NCI-H69 (cell line): ENCODE measurements around the gene RALA.
"Not testable (repeated sequence)": the region's sequence is repeated elsewhere in the genome, so short reads cannot be mapped to it uniquely, and the experiment has no call there.

Source experiments
- DNase-seq: peaks from one replicate; lab custom pipeline; 2025; lab: John Stamatoyannopoulos, UW

The RALA gene

DNA sequence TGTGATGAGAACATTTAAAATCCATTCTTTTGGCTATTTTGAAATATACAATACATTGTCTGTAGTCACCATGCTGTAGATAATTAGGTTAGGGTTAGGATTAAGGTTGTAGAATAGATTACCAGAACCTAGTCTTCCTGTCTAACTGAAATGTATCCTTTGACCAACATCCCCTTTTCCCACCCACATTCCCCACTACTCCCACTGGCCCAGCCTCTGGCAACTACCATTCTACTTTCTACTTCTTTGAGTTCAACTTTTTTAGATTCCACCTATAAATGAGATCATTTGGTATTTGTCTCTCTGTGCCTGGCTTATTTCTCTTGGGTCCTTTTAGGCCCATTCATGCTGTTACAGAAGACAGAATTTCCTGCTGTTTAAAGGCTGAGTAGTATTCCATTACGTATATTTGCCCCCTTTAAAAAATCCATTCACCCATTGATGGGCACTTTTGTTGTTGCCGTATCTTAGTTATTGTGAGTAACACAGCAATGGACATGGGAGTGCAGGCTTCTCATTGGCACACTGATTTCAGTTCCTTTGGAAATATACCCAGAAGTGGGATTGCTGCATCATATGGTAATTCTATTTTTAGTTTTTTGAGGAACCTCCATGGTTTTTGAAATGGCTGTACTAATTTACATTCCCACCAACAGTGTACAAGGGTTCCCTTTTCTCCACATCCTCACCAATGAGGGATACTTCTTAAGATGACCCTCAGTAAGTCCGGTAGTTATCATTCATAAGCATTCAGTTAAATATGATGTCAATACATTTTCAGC lies 104.0 kb downstream of the RALA start:
- no peak for DNase-seq

DNA sequence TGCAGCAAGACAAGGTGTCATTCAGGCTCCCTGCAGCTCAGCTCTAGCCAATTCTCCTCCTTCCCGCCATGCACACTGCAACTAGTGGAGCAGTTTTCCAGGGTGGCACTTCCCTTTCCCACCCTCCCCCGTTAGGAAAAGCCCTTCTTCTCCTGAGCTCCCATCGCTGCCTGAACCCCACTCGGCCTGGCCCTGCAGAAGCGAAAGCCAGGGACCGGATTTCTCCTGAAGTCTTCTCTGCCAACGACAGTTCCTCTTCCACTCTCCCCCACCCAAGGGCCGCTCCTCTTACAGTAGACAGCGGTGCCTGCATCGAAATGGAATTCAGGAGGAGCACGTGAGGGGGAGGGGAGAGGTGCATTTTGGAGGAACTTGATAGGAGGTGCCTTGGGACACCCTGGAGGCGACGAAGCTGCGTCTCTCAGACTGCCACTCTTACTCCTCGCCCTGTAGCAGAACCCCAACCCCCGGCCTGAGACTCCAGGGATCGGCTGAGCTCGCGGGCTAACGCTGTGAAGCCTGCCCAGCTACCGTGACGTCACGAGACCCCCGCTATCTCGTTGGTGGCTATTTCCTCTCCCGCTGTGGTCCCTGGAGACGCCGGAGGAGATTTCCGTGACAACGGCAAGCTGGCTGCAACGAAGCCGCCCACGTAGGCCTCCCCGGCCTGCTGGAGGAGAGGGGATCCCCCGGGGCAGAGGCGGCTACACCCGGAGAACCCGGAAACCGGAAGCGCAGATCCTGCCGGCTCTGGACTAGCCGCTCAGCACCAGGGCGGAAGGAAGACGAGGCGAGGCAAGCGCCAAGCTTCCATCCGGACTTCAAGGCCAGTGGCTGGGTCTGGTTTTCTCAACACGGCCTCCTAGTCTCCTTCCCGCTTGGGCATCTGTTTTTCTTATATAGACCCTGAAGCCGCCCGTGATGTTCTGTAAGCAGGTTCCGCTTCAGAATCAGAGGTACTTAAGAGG lies 109.7 kb downstream of the RALA start:
- peak; percentile 99 for DNase-seq

- DNase-seq, result peak; percentile 63
These were observed 110.7 kb downstream of the RALA start for GRCh38 chr7:39733881-39734632.

GRCh38 chr7:39734633-39735004 lies 111.2 kb downstream of the RALA start:
- DNase-seq, result peak; percentile 9

DNA sequence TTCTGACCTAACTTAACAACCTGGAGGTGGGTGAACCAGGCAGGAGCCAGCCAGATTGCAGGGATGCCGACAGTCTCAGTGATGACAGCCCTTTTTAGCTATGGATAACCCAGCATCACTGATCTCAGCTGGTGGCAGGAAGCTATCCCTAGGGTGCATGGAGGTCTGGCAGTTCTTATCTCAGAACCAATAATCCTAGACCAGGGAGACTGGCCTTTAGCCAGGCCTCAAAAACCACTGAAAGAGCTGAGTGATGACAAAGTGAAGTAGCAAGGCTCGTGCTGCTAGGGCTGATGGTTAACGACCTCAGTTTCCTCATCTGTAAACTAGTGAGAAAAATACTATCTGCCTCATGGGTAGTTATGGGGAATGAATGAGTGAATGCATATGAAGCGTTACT lies 112.5 kb downstream of the RALA start:
- peak; percentile 26 for DNase-seq

- peak; percentile 77 for DNase-seq
These were observed 118.7 kb downstream of the RALA start for GRCh38 chr7:39741942-39742623.

DNA sequence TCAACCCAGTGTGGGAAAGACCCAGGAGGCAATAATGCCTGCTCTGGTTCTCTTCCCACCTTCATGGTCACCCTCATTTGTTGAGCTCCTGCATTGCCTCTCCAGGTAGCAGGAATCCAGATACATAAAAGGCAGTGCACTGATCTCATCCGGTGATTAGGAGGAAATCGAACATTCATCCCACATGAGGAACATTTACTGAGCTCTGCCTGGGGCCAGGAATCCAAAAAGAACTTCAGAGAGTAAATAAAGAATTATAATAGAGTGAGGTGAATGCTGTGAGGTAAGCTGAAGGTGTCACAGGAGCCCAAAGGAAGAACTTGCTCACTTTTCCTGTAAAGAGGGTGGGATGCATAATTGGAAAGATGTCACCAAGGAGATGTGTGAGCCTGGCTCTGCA lies 121.2 kb downstream of the RALA start:
- DNase-seq, result no peak

GRCh38 chr7:39745320-39745719 lies 121.9 kb downstream of the RALA start:
- peak; percentile 69 for DNase-seq

DNA sequence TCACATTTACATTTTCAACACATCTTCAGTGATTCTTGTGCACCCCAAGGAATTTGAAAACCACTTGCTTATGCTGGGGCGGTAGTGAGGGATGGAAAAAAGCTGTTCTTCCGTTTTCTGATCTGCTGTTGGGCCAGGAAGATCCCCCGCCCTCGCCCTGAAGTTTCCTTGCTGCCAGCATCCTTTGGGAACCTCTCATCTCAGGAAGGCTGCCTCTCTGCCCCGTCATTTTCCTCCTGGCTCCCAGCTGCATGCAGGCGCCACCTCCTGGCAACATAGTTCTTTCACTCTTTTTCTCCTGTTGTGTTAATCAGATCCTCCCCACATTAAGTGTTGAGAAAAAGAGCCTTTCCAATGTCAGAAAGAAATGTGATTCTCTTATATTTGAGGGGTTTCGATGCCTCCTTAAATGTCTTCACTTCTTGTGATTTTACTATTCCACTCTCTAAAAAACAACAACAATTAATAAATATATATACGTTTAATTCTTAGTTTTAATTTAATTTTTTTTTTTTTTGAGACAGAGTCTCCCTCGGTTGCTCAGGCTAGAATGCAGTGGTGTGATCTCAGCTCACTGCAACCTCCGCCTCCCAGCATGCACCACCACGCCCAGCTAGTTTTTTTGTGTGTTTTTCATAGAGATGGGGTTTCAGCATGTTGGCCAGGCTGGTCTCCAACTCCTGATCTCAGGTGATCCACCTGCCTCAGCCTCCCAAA lies 122.9 kb downstream of the RALA start:
- peak; percentile 86 for DNase-seq

DNA sequence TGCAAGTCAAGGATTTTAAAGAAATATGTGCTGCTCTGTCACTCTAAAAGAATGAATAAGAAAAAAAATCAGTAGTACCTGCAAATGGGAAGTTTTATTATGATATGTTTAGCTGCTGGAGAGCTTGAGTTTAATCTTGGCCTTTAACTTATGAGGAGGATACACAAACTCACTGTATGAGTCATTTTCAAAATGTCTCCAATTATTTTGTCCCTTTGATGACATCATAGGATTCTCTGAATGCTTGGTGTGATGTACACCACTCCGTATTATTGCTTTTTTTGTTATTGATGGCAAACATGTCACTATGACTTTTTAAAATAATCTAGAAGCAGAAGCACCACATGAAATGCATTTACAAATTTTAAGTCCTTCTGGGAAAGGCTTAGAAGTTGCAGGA lies 125.8 kb downstream of the RALA start:
- no peak for DNase-seq

DNA sequence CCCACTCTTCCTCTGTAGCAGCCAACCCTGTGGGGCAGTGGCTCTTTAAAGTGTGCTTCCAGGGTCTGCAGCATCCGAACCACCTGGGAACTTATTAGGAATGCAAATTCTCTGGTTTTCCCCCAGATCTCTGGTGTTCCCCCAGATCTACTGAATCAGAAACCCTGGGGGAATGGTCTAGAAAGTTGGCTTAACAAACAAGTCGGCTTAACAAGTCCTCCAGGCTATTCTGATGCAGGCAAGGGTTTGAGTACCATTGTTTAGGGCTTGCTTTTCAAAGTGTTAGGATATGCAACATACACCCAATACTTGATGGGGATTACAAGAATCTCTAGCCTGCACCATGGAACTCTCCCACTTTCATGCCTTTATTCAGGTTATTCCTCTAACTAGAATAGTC lies 126.3 kb downstream of the RALA start:
- no peak for DNase-seq

GRCh38 chr7:39750253-39751077 lies 127.1 kb downstream of the RALA start:
- no peak for DNase-seq

DNA sequence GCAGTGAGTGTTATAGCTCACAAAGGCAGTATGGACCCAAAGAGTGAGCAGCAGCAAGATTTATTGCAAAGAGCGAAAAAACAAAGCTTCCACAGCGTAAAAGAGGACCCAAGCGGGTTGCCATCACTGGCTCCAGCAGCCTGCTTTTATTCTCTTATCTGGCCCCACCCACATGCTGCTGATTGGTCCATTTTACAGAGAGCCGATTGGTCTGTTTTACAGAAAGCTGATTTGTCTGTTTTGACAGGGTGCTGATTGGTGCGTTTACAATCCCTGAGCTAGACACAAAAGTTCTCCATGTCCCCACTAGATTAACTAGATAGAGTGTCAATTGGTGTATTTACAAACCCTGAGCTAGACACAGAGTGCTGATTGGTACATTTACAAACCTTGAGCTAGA lies 129.9 kb downstream of the RALA start:
- not testable (repeated sequence) for DNase-seq

- DNase-seq, result no peak
These were observed 130.5 kb downstream of the RALA start for GRCh38 chr7:39753823-39754325.

GRCh38 chr7:39754326-39755120 lies 131.2 kb downstream of the RALA start:
- DNase-seq, result no peak

GRCh38 chr7:39757604-39758003 lies 134.2 kb downstream of the RALA start:
- DNase-seq, result peak; percentile 8
